ENCODE measurements around the gene CNDP2. TPM values are rescaled to one million over a fixed set of nuclear protein-coding genes. Genes with fewer than 3 reads are reported as not detected.

The CNDP2 gene
- total RNA-seq, 1 donor from 2014 or later: 237 TPM

DNA sequence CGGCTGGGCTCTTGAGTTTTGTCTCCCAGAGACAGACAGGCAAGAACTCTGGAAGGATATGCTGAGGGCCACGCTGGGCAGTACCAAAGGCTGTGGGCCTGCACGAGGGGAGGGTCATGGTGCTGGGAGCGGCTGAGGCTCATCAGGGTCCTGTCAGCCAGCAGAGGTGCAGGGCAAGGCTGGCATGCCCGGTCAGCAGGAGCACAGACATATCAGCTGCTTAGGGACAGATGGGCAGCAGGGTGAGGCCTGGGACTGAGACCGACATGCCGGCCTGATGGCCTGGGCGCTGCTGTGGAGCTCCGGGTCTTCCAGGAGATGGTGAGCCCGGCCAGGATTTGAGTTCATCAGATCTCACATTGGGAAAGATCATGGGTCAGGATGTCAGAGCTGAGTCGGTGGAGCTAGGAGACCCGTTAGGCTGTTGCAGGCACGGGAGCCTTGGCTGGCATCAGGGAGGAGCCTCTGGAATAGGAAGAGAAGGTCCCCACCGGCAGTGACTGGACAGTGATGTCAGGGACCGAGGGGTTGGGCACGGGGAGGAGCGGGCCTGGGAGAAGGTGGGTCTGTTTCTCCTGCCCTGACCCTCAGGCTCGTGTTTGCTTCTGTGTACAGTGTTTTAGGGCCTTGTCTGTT, 18.8 kb downstream of the CNDP2 start:
- no peaks in the 10 kb centered on the region for H3K27me3 ChIP-seq (ENCODE audit: low read depth)
- H3K4me1 ChIP-seq: no peaks in the 10 kb centered on the region
- no peak for ATAC-seq
- no peak overlapping the region for H3K27ac ChIP-seq
- intact Hi-C loops (cut with DNase I): no loop called here
- H3K9me3 ChIP-seq: no peaks in the 10 kb centered on the region
- TF ChIP-seq, protein P1, sequence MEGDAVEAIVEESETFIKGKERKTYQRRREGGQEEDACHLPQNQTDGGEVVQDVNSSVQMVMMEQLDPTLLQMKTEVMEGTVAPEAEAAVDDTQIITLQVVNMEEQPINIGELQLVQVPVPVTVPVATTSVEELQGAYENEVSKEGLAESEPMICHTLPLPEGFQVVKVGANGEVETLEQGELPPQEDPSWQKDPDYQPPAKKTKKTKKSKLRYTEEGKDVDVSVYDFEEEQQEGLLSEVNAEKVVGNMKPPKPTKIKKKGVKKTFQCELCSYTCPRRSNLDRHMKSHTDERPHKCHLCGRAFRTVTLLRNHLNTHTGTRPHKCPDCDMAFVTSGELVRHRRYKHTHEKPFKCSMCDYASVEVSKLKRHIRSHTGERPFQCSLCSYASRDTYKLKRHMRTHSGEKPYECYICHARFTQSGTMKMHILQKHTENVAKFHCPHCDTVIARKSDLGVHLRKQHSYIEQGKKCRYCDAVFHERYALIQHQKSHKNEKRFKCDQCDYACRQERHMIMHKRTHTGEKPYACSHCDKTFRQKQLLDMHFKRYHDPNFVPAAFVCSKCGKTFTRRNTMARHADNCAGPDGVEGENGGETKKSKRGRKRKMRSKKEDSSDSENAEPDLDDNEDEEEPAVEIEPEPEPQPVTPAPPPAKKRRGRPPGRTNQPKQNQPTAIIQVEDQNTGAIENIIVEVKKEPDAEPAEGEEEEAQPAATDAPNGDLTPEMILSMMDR (IDR thresholded peaks at IDR 0.05): no peak
- no peak overlapping the region for H3K4me3 ChIP-seq
- H3K36me3 ChIP-seq: peaks cover 95% of the 10 kb centered on the region
- DNase-seq: no peak

DNA sequence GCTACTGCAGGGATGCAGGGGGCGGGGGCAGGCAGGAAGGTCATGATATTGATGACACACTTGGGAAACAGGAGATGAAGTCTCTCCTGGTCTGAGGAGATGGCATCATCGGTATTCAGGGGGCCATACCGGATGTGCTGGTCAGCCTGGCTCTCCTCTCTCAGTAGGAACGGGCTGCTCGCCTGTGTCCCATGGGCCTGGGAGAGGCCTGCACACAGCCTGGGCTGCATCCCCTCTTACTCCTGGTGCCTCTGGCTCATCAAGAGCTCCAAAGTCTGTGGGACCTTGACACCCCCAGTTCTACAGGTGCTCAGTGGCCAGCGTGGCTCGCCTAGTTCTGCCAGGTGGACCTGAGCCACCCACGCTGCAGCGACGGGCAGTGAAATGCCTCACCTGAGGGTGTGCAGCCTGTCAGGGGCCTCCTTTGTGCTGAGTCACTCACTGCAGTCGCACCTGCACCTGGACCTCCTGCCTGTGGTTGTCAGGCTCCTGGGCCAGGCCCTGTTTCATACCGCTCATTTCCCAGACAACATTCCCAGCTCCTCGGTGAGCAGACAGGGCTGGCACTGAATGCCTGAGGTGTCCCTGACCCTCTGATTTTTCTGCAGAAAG, 19.6 kb downstream of the CNDP2 start:
- Histone ChIP-seq H3K4me1 (no peaks in the 10 kb centered on the region), H3K4me3 (no peak overlapping the region), H3K27ac (no peak overlapping the region), H3K9me3 (no peaks in the 10 kb centered on the region), H3K27me3 (ENCODE audit: low read depth) (no peaks in the 10 kb centered on the region), H3K36me3 (peaks cover 95% of the 10 kb centered on the region)
- TF ChIP-seq, protein P1 (IDR thresholded peaks at IDR 0.05): no peak
- no peak for DNase-seq
- intact Hi-C loops (cut with DNase I): no loop called here
- no peak for ATAC-seq

DNA sequence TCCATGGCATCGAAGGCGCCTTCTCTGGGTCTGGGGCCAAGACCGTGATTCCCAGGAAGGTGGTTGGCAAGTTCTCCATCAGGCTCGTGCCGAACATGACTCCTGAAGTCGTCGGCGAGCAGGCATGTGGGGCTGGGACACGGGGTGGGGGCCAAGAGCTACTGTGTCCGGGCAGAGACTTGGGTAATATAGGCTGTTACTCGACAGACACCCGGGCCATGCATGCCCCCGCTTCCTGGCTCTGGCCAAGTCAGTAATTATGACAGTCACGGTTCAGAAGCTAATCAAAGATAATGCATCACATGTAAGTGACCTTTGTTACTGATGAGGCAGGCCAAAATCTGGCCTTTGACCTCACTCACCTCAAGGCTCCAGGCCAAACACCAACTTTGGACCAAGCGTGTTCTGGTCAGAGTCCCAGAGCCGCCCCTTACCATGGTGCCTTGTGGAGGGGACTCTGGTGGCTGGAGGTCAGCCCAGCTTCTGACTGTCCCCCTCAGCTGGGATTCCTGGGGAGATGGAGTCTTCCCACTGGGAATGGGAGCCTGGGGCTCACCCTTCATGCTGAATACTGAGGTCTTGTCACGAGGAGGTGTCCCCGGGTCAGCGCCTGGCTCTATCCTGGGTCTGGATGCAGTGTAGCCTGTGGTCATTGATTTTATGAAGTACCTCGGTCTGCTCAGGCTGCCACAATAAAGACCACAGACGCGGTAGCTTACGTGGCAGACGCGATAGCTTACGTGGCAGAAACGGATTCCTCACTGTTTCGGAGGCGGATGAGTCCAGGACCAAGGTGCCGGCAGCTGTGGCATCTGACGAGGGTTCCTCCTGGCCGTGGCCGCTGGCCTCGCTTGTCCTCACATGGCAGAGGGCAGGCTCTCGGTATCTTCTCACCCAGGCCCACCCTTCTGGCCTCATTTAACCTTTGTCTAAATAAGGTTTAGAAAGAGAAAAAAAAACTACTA, 20.4 kb downstream of the CNDP2 start:
- ATAC-seq (no peak), DNase-seq (no peak)
- Histone ChIP-seq H3K9me3 (no peaks in the 10 kb centered on the region), H3K27ac (no peak overlapping the region), H3K4me1 (no peaks in the 10 kb centered on the region), H3K36me3 (peaks cover 94% of the 10 kb centered on the region), H3K27me3 (ENCODE audit: low read depth) (no peaks in the 10 kb centered on the region), H3K4me3 (no peak overlapping the region)
- intact Hi-C loops (cut with DNase I): no loop called here
- TF ChIP-seq, protein P1 (IDR thresholded peaks at IDR 0.05): no peak

- Histone ChIP-seq H3K9me3 (no peaks in the 10 kb centered on the region), H3K4me1 (no peaks in the 10 kb centered on the region), H3K27ac (no peak overlapping the region), H3K27me3 (ENCODE audit: low read depth) (no peaks in the 10 kb centered on the region), H3K36me3 (peaks cover 87% of the 10 kb centered on the region), H3K4me3 (no peak overlapping the region)
- ATAC-seq: no peak
- no peak for DNase-seq
- intact Hi-C loops (cut with DNase I): no loop called here
- TF ChIP-seq, protein P1 (IDR thresholded peaks at IDR 0.05): no peak
These were observed 21.1 kb downstream of the CNDP2 start for GRCh38 chr18:74517236-74517630.

- DNase-seq (no peak), ATAC-seq (no peak)
- Histone ChIP-seq H3K27me3 (ENCODE audit: low read depth) (no peaks in the 10 kb centered on the region), H3K27ac (no peak overlapping the region), H3K9me3 (no peaks in the 10 kb centered on the region), H3K36me3 (peaks cover 73% of the 10 kb centered on the region), H3K4me1 (peaks cover 2% of the 10 kb centered on the region), H3K4me3 (no peak overlapping the region)
- intact Hi-C loops (cut with DNase I): no loop called here
- TF ChIP-seq, protein P1 (IDR thresholded peaks at IDR 0.05): no peak
These were observed 22.5 kb downstream of the CNDP2 start for GRCh38 chr18:74518456-74519295.
